Cardiac muscle cell (in vitro differentiated cells and primary cell): ENCODE measurements around the gene CLCN2. TPM values are rescaled to one million over a fixed set of nuclear protein-coding genes. Genes with fewer than 3 reads are reported as not detected.

Experiments used
- DNase-seq, 2 donors: peaks; one replicate each; pipeline versions ENCODE4 v3.0.0 to v3.0.0-alpha.2; 2010 to 2017; ENCODE audit warnings: low read depth in 1 of 2, low spot score in 1 of 2
- H3K27ac ChIP-seq: fragments of 200-600 bp; sonication (generic); 2 replicates; pipeline ENCODE4 v1.5.1; 2016
- H3K27me3 ChIP-seq: fragments of 200-600 bp; sonication (generic); 2 replicates; pipeline ENCODE4 v1.6.0; 2016; ENCODE audit warnings: control low read depth
- H3K36me3 ChIP-seq: fragments of 200-600 bp; sonication (generic); 2 replicates; pipeline ENCODE4 v1.5.1; 2016; ENCODE audit warnings: control low read depth
- H3K4me1 ChIP-seq: fragments of 200-600 bp; sonication (generic); 2 replicates; pipeline ENCODE4 v1.8.1; 2017; ENCODE audit warnings: low read depth, mild to moderate bottlenecking, mixed run types
- H3K4me3 ChIP-seq: fragments of 200-600 bp; sonication (generic); 2 replicates; pipeline ENCODE4 v1.5.1; 2016; ENCODE audit warnings: mild to moderate bottlenecking
- H3K9me3 ChIP-seq: fragments of 200-600 bp; sonication (generic); 2 replicates; pipeline ENCODE4 v1.5.1; 2017; ENCODE audit warnings: low read depth, mild to moderate bottlenecking, control low read depth
- CTCF ChIP-seq: IDR thresholded peaks from 2 replicates; pipeline ENCODE4 v1.5.1; 2012; ENCODE audit warnings: low read depth, mild to moderate bottlenecking, low read length
- polyA plus RNA-seq: library from polyadenylated mRNA; unstranded; fragments of >200 nt; fragmentation: Nextera tagmentation; extraction: Ambion mirVana; gene quantifications from 2 replicates; pipeline ENCODE4 v1.2.1, GENCODE V29; 2016
- total RNA-seq: library from RNA; depleted of rRNA; stranded (reverse); fragments of >200 nt; gene quantifications from 2 replicates; pipeline ENCODE4 v1.2.3, GENCODE V29; 2016

Gene CLCN2
- total and polyA plus RNA-seq, 2 experiments from 2014 or later: 12.3 to 18.4 TPM

- H3K4me3 ChIP-seq: no peak overlapping the region
- no peak overlapping the region for H3K27ac ChIP-seq
- no peaks in the 10 kb centered on the region for H3K36me3 ChIP-seq
- H3K27me3 ChIP-seq: no peaks in the 10 kb centered on the region
- DNase-seq: no peak
- TF ChIP-seq CTCF: no peak
- peaks cover 5% of the 10 kb centered on the region for H3K4me1 ChIP-seq
- no peaks in the 10 kb centered on the region for H3K9me3 ChIP-seq
Observed at GRCh38 chr3:184388164-184388935, 26.9 kb upstream of the CLCN2 start.

DNA sequence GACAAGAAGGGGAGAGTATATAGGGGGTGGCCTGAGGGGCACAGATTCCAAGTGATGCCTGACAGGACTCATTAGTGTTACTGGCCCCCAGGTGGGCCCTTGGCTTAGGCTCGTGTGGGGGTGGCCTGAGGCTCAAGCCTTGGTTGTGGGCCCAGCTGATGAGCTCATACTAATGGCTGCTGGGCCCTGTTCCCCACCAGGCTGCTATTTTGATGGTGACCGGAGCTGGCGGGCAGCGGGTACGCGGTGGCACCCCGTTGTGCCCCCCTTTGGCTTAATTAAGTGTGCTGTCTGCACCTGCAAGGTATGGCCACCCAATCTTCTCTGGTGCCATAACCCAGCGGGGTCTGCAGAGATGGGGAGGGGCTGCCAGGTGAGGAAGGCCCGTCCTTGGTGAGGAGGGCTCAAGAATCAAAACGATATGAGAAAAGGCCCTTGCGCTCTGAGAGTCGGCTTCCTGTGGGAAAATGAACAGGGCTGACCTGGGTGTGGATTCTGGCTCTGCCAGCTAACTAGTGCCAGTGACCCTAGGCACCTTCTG is 25.8 kb upstream of the CLCN2 start:
- no peaks in the 10 kb centered on the region for H3K27me3 ChIP-seq
- TF ChIP-seq CTCF: no peak
- no peaks in the 10 kb centered on the region for H3K36me3 ChIP-seq
- H3K4me1 ChIP-seq: peaks cover 5% of the 10 kb centered on the region
- DNase-seq: no peak
- no peak overlapping the region for H3K4me3 ChIP-seq
- no peaks in the 10 kb centered on the region for H3K9me3 ChIP-seq
- H3K27ac ChIP-seq: no peak overlapping the region

GRCh38 chr3:184386047-184386806 is 24.8 kb upstream of the CLCN2 start:
- Histone ChIP-seq H3K36me3 (no peaks in the 10 kb centered on the region), H3K4me3 (no peak overlapping the region), H3K9me3 (no peaks in the 10 kb centered on the region), H3K27ac (no peak overlapping the region), H3K4me1 (peaks cover 5% of the 10 kb centered on the region), H3K27me3 (peaks cover 6% of the 10 kb centered on the region)
- TF ChIP-seq CTCF: no peak
- DNase-seq: no peak

DNA sequence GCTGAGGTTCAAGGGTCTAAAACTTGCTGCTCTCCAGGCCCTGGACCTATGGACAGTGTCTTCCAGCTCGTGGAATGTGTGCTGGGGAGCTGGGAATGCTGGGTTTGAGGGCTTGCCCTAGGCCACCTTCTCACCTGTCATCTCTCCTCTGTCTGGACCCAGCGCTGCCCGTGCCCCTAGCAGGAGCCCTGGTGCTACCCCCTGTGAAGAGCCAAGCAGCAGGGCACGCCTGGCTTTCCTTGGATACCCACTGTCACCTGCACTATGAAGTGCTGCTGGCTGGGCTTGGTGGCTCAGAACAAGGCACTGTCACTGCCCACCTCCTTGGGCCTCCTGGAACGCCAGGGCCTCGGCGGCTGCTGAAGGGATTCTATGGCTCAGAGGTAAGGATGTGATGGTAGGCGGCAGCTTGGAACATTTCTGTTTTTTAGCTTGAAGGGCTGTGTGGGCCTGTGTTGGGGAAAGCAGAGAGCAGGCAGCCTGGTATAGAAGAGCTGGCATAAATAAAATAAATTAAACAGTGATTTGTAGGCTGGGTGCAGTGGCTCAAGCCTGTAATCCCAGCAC is 23.5 kb upstream of the CLCN2 start:
- Histone ChIP-seq H3K27me3 (peaks cover 14% of the 10 kb centered on the region), H3K27ac (no peak overlapping the region), H3K4me3 (no peak overlapping the region), H3K36me3 (no peaks in the 10 kb centered on the region), H3K4me1 (peaks cover 5% of the 10 kb centered on the region), H3K9me3 (no peaks in the 10 kb centered on the region)
- TF ChIP-seq CTCF: no peak
- no peak for DNase-seq

GRCh38 chr3:184384342-184384741 is 22.9 kb upstream of the CLCN2 start:
- Histone ChIP-seq H3K27ac (no peak overlapping the region), H3K4me1 (peaks cover 2% of the 10 kb centered on the region), H3K36me3 (no peaks in the 10 kb centered on the region), H3K9me3 (no peaks in the 10 kb centered on the region), H3K27me3 (peaks cover 14% of the 10 kb centered on the region), H3K4me3 (no peak overlapping the region)
- no peak for TF ChIP-seq CTCF
- DNase-seq: no peak
